Endometrium (tissue), 2 donors: Measurements from ENCODE around the gene TNFRSF1A.

Source experiments
- FAIRE-seq: peaks from 2 replicates; lab custom pipeline; 2012; peaks lifted over from hg19 to GRCh38; lab: Jason Lieb, UNC
- donor health status: control.
- donor health status: control.

Gene TNFRSF1A

DNA sequence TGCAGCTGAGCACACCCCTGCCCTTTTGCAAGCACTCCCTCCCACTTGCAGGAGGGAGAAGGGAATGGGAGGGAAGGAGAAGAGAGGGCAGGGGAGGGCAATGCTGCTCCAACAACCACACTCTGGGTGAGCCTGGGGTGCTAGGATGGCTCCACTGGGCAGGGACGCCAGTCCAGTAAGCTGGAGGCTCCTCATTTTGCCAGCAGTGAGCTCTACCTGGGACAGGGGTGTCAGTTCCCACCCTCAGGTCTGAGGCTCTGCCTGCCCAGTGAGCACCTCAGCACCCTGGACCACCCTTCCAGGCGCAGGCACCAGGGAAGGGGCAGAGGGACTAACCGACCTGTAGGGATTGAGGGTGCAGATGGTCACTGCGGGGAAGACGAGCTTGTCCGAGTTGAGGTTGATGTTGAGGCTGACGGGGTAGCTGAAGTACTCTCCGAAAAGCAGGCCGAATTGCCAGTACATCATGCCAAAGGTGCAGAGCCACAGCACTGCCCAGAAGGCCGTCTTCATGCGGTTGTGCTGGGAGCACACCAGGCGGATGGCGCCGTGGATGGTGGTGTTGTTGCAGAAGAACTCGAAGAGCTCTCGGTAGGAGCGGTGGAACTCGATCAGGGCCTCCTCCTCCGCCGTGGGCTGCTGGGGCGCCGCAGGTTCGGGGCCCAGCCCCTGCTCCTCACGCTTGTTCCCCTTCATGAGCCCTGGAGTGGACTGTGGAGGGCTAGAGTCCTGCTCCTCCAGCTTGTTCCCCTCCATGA lies 32.3 kb upstream of the TNFRSF1A start:
- FAIRE-seq, result no peak

DNA sequence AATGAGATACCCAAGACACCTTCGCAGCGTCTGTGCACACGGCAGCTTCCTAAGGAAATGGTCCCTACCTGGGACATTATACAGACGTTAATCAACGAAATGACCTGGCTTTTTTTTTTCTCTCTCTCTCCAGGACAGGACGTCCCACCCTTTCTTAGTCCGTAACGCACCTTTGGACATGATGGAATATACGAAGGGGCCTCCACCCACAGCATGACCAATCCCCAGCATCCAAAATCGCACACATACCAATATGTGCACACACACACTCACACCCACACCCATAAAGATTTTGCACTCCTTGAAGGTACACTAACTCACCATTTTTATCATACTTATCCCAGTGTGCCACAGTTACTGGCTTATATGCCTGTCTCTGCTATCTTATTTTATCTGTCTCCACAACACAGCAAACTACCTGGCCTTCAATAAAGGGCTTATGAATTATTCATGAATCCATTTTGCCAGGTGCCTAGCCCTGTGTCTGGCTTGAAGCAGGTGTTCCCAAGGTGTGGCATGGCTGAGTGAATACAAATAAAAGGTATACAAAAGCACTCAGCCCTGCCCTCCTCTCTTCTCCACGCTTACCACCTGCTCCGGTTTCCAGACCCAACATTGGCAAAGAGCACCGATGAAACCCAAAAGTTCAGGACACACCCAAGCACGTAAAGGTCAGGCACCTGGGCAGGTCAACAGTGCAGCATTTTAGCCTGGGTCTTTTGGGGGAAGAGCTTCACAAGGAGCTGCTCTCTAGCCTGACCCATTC lies 31.3 kb upstream of the TNFRSF1A start:
- FAIRE-seq, result no peak

DNA sequence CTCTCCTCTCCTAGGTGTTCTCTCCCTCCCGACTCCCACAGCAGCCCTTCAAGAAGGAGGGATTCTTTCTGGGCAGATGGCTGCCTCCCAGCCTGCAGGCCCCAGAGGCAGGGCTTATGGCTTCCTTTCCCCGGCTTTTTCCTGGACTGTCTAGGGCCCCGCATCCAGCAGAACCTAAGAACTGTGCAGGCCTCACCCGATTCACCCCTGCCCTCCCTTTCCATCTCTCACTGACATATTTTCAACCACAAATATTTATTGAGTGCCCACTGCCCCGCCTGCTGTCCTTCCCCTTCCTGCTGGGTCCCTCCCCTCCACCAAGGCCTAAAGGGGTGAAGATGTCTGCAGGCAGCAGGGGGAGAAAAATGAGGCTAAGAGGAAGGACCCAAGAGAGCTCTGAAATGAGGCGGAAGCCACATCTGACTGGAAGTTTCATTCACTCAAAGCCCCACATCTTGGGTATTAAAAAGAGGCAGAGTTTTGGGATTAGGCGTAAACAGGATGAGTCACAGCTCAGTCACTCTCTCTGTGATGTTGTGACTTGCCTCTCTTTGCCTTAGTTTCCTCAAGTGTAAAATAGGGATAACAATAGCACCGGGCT lies 30.6 kb upstream of the TNFRSF1A start:
- FAIRE-seq, result no peak

DNA sequence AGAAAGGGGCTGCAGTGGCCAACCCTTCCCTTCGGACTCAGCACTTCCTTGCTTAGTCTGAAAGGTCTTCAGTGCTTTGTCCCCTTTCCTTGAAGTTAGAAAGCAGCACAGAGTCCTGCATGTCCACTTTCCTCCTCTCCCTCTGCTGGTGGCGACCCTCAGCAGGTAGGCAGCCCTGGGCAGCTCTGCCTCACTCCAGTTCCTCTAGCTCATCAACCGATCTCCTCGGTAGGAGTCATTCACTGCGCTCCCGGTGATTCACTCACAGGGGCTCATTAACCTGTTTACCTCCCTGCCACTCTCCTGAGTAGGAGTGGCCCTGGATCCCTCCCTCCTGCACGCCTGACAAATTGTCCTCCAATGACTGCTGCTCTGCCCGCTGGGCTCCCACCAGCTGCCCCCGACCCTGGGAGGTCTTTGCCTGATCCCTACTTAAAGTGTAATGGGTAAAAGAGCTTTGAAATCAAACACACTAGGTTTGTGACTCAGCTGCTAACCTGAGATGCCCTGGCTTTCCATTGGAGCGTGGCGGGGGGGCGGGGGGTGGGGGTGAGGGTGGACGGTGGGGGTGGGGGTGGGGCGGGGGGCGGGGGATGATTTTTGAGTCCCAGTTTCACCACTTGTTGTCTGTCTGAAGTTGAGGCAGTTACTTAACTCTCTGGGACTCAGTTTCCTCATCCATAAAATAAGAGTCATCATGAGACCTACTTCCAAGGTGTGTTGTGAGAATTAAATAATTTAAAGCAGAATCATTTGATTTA lies 29.3 kb upstream of the TNFRSF1A start:
- FAIRE-seq, result no peak

DNA sequence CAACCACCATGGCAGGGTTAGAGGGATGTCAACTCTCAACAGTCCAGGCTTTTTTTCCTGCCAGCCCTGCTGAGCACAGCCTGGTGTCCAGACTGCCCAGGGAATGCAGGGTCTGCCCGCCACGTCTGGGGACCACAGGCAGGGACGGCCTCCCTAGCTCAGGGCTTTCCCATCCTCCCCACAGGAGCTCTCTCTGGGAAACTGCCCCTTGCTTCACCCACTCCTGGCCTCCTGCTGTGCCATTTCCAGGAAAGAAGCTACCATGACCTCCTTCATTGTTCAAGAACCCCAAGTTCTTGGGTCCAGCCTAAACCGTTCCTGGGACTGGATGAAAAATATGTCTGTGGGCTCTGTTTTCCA lies 28.7 kb upstream of the TNFRSF1A start:
- no peak for FAIRE-seq

DNA sequence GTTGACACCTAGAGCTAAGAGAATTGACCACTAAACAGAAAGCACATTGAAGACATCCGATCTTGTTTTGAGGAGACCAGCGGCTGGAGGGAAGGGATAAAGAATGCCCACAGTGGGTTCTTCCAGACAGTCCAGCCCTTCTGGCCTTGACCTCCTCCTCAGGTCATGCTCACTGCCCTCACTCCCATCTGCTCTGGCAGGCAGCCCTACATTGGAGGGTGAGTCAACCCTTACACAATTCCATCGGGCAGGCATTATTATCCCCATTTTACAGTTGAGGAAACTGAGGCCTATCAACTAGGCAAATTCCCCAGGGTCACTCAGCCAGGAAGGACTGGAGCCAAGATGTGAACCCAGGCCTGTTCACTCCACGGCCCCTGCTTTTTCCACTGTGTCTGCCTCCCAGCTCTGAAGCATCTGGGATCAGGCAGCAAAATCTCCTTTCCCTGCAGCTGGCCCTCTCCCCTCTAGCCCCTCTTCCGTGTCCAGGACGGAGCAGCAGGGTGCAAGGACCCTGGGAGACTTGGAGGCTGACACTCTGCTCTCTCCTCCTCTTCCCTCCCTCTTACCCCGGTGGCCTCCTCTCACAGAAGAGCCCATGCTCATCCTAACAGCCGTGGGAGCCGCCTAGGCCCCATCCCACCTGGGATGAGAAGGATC lies 28.2 kb upstream of the TNFRSF1A start:
- FAIRE-seq, result no peak

DNA sequence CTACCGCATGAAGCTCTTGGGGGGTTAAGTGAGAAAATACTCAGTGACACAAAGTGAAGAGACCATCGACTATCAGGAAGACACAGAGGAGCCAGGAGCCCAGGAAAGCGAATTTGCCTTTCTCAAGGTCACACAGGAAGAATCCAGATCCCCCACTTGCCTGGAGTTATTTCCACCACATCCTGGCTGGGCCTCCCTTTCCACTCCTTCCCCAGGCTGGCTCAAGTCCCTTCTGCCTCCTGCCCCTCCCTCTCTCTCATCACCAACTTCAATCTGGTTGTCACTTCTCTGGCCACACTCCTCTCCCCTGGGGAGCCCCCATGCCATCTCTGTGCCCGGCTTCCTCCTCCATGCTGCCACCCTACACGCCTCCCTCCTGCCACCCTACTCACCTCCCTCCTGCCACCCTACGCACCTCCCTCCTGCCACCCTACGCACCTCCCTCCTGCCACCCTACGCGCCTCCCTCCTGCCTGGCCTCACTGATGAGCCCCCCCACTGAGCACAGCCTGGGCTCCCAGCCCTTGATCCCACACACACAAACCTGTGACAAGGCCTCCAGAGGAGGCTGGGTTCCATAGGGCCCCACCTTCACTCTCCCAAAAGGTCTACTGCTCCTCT lies 27.1 kb upstream of the TNFRSF1A start:
- no peak for FAIRE-seq

DNA sequence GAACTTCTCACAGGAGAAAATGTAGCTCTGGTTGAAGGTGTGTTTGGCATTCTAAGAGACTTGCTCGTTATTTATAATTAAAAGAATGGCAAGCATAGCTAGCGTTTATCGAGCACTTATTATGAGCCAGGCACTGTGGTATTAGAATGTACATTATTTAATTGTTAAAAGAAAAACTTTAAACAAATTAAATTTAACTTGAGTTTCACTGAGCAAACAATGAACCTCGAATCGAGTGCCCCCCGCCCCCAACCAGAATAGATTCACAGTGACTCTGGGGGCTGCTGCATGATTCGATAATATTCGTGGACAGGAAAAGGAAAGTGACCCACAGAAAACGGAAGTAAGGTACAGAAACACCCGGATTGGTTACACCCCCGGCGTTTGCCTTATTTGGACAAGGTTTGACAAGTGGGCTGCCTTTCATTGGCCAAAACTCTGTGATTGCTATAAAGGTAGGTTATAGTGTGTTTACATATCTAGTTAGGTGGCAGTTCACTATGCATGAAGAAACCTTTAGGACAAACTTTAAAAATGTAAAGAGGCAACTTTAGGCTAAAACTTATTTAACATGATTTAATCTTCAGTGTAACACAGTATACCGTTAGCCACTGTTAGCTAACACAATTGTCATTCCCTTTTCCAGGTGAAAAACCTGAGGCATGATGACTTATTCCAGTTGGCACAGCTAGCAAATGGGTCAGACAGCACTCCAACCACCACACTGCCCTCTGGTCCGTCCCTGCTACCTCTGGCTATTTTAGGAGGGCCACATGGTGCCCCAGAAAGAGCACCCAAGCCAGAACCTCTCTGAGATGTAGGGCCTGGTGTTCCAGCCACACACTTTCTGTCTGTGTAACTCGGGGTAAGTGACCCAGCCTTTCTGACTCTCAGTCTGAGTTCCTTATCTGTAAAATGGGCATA lies 26.4 kb upstream of the TNFRSF1A start:
- no peak for FAIRE-seq

DNA sequence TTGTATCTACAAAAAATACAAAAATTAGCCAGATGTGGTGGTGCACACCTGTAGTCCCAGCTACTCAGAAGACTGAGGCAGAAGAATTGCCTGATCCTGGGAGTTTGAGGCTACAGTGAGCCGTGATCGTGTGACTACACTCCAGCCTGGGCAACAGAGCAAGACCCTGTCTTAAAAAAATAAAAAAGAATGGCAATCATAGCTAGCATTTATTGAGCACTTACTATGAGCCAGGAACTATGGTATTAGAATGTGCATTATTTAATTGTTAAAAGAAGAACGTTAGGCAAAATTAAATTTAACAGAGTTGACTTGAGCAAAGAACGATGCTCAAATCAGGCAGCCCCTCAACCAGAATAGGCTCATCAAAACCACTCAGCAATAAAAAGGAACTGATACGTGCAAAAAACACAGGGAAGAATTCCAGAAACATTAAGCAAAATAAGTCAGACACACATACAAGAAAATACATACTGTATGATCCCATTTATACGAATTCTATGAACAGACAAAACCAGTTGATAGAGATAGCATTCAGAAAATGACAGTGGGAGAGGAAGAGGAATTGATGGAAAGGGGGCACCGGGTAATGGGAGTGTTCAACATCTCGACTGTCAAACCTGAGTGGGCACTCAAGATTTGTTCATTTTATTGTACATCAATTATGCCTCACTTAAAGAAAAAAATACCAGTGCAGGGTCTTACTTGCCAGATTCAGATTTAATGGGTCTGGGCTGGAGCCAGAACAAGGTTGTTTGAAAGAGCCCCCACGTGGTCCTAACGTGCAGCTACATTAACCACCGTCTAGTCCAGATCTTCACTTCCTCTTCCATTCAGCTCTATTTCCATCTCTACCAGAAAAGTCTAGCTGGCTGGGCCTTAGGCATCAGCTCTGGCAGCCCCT lies 25.4 kb upstream of the TNFRSF1A start:
- no peak for FAIRE-seq

DNA sequence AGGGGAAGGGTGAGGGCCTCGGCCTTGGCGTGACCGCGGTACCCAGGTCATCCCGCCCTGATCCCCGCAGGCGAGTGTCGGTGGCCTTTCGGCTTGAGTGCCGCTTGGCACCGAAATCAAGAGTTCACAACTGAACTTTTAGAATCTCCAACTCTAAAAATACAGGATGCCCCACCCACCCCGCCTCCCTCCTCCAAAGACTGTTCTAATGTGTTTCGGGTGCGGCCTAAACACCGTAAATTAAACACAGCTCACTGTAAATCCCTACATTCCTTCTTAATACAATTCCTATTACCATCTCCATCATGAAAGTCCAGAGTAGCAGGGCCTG lies 22.1 kb upstream of the TNFRSF1A start:
- FAIRE-seq, result no peak

DNA sequence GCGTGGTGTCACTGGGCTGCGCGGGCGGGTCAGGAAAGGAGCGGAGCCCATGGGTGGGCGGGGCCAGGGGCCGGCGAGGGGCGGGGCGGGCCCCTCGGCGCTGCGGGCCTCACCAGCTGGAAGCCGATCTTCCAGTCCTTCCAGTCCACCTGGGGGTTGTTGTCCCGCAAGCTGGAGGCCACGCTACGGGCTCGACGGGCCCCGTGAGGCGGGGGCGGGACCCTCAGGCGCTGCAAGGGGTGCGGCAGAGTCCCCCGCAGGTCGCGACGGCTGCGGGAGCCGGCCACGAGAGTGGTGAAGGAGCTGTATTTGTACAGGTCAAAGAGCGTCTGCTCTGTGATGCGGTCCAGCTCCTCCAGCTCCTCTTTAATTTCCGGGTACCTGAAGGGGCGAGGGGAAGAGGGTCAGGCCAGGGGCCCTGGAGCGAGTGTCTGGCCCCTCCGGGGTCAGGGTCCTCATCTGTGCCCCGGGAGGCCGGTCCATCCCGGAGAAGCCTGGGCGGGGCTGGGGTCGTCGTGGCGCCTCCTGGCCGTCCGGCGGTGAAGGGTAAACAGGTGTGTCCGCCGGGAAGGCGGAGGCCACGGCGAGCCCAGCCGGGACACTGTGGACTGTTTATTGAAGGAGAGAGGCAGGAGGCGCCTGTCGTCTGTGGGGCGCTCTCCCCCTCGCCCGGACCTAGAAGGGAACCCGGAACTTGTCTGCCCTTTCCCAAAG lies 21.6 kb upstream of the TNFRSF1A start:
- FAIRE-seq, result no peak

DNA sequence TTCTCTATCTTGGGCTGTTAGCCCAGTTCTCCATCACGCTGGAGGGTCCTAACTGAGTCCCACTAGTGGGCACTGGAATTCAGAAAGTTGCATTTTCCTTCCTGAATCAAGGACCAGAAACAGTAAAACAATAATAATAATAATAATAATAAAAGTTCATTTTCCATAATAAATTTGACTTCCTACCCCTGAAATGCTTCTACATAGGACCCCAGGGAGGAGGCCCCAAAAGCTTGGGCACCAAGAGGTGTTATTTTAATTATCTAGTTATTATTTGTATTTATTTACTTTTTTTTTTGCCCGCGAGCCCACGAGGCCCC lies 21.1 kb upstream of the TNFRSF1A start:
- FAIRE-seq, result no peak

DNA sequence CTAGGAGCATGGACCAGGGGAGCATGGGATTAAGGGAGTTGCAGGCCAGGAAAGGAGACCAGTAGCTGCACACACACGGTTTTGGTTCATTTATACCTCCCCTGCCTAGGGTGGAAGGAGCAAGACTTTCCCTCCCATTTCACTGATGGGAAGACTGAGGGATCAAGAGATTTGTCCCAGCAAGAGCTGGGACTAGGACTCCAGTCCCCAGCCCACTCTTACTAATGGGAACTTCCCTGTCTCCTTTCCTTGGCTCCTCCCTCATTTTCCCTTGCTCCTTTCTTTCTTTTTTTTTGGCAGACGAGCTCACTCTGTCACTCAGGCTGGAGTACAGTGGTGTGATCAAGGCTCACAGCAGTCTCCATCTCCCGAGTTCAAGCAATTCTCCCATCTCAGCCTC lies 20.5 kb upstream of the TNFRSF1A start:
- FAIRE-seq, result no peak

DNA sequence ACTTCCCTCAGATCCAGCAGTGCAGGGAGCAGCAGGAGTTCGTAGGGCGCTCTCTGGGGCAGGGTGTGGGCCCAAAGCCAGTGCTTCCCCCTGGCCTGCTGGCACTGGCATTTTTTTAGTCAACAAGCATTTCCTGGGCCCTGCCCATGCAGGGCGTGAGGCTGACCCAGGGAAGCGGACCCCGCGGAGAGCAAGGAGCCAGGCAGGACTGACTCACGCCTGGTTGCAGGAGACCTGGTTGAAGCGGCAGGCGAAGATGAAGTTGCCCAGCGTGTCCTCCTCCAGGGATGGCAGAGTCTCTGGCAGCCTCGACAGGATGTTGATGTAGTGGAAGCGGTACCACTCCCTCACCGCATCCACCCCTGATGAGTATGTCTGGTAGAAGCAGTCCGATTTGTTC lies 20.0 kb upstream of the TNFRSF1A start:
- no peak for FAIRE-seq

DNA sequence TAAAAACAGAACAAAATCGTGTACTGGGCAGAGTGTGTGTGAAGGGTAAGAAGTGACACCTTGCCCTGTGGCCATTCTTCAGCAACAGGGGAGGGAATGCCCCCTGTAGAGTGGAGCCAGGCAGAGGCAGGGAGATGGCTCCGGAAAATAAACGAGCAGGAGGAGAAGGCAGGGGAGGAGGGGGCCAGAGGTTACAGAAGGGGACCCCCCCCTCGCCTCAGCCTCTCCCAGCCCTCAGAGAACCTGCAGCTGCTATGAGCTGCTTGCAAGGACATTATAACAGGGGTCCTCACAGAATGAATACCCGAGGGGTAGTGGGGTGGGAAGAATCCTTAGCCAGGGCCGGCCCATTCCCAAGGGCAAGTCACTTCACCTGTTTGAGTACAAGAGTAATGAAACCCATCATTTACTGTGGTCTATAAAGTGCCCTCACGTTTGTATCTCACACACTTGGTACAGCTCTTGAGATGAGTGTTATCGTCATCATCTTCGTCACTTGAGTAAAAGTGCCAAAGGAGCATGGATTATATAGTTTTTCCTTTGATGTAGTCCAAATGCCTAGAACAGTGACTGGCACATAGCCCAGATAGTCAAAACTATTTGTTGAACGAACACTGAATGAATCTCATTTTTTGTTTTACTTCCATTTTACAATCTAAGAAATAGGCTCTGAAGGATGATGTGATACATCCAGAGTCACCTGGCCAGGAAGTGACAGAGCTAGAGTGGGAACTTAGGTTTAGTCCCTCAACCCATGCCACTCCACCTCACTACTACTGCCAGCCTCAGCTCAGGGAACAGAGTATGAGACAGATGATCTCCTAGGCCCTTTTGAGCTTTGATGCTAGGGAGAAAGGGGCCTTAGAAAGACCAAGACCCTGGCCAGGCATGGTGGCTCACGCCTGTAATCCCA lies 19.0 kb upstream of the TNFRSF1A start:
- FAIRE-seq, result no peak

DNA sequence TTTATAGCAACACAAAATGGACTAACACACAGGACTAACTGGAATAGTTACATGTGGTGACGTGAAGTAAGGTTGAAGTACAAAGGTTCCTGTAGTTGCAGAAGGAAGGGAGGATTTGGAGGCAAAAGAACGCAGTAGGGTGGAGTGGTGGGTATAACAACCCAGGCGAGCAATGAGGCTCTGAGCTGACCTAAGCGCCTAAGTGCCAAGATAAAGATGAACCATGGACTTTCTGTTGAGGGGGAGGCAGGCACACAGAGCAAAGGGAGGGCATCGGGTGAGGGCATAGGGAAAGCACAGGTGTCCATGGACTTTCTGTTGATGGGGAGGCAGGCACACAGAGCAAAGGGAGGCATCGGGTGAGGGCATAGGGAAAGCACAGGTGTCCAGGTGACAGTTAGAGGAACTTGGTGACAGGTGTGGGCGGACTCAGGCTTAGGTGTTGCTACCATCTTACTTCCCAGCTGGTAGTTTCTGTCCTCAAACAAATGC lies 18.2 kb upstream of the TNFRSF1A start:
- no peak for FAIRE-seq

DNA sequence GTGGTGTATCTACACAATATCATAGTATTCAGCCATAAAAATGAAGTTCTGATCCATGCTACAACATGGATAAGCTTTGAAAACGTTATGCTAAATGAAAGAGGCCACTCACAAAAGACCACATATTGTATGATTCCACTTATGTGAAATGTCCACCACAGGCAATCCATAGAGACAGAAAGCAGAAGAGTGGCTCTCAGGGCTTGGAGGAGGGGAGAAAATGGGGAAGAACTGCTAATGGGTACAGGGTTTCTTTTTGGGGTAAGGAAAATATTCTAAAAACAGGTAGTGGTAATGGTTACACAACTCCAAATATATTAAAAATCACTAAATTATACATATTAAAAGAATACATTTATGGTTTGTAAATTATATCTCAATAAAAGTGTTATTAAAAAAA lies 17.0 kb upstream of the TNFRSF1A start:
- no peak for FAIRE-seq

DNA sequence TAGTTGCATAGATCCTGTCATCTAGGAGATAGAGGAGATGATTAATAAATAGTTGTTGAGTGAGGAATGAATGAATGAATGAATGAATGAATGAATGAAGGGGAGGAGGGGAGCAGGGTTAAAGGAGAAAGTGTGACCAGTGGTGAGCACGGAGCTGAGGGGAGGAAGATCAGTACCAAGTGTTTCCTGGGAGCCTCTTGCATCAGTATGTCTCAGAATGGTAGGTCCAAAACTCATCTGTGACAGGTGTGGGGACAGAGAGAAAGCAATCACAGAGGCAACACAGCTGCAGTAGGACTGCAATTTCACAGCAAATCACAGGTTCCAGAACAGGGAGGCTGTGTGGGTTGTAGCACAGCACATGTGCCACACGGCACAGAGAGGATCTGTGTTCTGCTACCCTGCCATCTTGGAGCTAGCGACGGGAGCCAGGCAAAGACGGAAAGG lies 14.5 kb upstream of the TNFRSF1A start:
- FAIRE-seq, result no peak
